Astrocyte of the spinal cord (primary cell): ENCODE measurements around the gene CKM.

ENCODE experiments used
- DNase-seq: peaks from one replicate; pipeline ENCODE4 v3.0.0; 2011; ENCODE audit warnings: low read depth, low spot score
- H3K4me3 ChIP-seq: 2 replicates; pipeline ENCODE4 v1.5.1; 2011; ENCODE audit warnings: low read depth, mild to moderate bottlenecking, low read length, moderate library complexity
- CTCF ChIP-seq: IDR thresholded peaks from 2 replicates; pipeline ENCODE4 v1.5.1; 2012; ENCODE audit warnings: low read depth, mild to moderate bottlenecking, low read length, inconsistent platforms
- in situ Hi-C: cut with HindIII; loops from 2 replicates; pipeline ENCODE4 v1.10.0; 2017; ENCODE audit warnings: low sequenced_read_pairs

The CKM gene

GRCh38 chr19:45262570-45262969, 60.1 kb downstream of the CKM start:
- in situ Hi-C loops: no loop called here
- H3K4me3 ChIP-seq: no peak overlapping the region
- no peak for TF ChIP-seq CTCF
- no peak for DNase-seq

DNA sequence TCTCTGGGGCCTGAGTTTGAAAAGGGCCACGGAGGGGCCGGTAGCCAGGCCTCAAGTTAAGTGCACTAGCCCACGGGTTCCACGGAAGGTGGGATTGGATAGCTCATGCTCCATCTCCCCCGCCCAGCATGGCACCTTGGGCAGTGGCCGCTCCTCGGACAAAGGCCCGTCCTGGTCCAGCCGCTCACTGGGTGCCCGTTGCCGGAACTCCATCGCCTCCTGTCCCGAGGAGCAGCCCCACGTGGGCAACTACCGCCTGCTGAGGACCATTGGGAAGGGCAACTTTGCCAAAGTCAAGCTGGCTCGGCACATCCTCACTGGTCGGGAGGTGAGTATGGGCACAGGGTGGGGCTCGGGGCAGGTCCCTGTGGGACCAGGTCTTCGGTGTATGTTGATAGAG, 63.8 kb downstream of the CKM start:
- no peak overlapping the region for H3K4me3 ChIP-seq
- no peak for DNase-seq
- no peak for TF ChIP-seq CTCF
- in situ Hi-C loops: no loop called here

- TF ChIP-seq CTCF: no peak
- DNase-seq: no peak
- no peak overlapping the region for H3K4me3 ChIP-seq
- in situ Hi-C loops: no loop called here
Observed at GRCh38 chr19:45256836-45257235, 65.8 kb downstream of the CKM start.
